ENCODE measurements around the gene RXRB. TPM values are rescaled to one million over a fixed set of nuclear protein-coding genes. Genes with fewer than 3 reads are reported as not detected.
A peak's percentile ranks its signal among the peaks of the same experiment; 100 is the strongest.

The RXRB gene
- total and polyA plus RNA-seq, 2 of the 13 experiments (the other 11 are each of a cell fraction or from before 2014, with no cell fraction given): 26.7 to 55.7 TPM

DNA sequence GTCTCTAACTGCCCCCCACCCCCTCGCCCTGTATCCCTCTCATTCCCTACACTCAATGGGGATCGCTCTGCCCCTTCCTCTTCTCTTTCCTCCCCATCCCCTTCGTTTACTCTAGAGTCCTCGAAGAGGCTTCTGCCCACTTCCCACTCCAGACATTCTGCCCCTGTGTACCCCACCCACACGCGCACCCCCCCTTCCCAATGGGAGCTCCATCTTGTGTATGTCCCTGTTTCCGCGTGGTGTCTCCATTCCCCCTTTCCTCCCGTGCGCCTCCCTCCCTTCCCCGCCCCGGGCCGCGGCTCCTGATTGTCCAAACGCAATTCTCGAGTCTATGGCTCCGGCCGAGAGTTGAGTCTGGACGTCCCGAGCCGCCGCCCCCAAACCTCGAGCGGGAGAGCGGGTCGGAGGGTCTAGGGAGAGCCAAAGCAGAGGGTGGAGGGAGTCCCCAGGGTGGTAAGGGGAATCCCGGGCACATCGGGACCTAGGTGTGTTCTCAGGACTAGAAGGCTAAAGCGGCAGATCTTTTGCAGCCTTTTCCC lies 7.2 kb upstream of the RXRB start (continued):
- TF ChIP-seq NAIF1 (CRISPR knock-in tag; IDR thresholded peaks at IDR 0.05; ENCODE audit: borderline replicate concordance): no peak
- no peak for TF ChIP-seq CBFB (CRISPR knock-in tag; IDR thresholded peaks at IDR 0.05)
- TF ChIP-seq ZNF124 (CRISPR knock-in tag; IDR thresholded peaks at IDR 0.05): 0 out of 2 replicates have a peak, but pooled peaks have one; percentile 21
- TF ChIP-seq, protein P1, sequence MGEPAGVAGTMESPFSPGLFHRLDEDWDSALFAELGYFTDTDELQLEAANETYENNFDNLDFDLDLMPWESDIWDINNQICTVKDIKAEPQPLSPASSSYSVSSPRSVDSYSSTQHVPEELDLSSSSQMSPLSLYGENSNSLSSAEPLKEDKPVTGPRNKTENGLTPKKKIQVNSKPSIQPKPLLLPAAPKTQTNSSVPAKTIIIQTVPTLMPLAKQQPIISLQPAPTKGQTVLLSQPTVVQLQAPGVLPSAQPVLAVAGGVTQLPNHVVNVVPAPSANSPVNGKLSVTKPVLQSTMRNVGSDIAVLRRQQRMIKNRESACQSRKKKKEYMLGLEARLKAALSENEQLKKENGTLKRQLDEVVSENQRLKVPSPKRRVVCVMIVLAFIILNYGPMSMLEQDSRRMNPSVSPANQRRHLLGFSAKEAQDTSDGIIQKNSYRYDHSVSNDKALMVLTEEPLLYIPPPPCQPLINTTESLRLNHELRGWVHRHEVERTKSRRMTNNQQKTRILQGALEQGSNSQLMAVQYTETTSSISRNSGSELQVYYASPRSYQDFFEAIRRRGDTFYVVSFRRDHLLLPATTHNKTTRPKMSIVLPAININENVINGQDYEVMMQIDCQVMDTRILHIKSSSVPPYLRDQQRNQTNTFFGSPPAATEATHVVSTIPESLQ (CRISPR knock-in tag; conservative IDR thresholded peaks at IDR 0.05): no peak
- TF ChIP-seq PRMT3 (CRISPR knock-in tag; IDR thresholded peaks at IDR 0.05; ENCODE audit: borderline replicate concordance, low read depth): 0 out of 2 replicates have a peak, but pooled peaks have one; percentile 8
- no peak for TF ChIP-seq ESRRA (CRISPR knock-in tag; IDR thresholded peaks at IDR 0.05; ENCODE audit: low read depth)
- TF ChIP-seq, protein P2, sequence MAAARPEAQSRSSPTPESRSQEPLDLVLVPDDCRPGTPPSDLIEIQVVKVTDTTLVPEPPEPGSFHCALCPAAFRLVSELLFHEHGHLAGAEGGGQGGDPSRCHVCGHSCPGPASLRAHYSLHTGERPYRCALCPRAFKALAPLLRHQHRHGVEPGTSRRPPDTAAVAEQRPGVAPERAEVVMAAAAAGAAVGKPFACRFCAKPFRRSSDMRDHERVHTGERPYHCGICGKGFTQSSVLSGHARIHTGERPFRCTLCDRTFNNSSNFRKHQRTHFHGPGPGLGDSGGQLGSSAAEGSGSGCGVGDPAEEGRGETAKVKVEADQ (CRISPR knock-in tag; IDR thresholded peaks at IDR 0.05; ENCODE audit: borderline replicate concordance): peak; percentile 10; the same call in 1 of the 2 replicates
- TF ChIP-seq SMAD1 (CRISPR knock-in tag; IDR thresholded peaks at IDR 0.05; ENCODE audit: borderline replicate concordance, low read depth): peak; percentile 54; the same call in 1 of the 2 replicates
- TF ChIP-seq, protein P3, sequence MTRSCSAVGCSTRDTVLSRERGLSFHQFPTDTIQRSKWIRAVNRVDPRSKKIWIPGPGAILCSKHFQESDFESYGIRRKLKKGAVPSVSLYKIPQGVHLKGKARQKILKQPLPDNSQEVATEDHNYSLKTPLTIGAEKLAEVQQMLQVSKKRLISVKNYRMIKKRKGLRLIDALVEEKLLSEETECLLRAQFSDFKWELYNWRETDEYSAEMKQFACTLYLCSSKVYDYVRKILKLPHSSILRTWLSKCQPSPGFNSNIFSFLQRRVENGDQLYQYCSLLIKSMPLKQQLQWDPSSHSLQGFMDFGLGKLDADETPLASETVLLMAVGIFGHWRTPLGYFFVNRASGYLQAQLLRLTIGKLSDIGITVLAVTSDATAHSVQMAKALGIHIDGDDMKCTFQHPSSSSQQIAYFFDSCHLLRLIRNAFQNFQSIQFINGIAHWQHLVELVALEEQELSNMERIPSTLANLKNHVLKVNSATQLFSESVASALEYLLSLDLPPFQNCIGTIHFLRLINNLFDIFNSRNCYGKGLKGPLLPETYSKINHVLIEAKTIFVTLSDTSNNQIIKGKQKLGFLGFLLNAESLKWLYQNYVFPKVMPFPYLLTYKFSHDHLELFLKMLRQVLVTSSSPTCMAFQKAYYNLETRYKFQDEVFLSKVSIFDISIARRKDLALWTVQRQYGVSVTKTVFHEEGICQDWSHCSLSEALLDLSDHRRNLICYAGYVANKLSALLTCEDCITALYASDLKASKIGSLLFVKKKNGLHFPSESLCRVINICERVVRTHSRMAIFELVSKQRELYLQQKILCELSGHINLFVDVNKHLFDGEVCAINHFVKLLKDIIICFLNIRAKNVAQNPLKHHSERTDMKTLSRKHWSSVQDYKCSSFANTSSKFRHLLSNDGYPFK (CRISPR knock-in tag; IDR thresholded peaks at IDR 0.05; ENCODE audit: borderline replicate concordance): peak; percentile 78; the same call in 1 of the 2 replicates
- no peak for TF ChIP-seq DNMT3B (CRISPR knock-in tag; conservative IDR thresholded peaks at IDR 0.05)
- TF ChIP-seq ZNF235 (CRISPR knock-in tag; IDR thresholded peaks at IDR 0.05; ENCODE audit: borderline replicate concordance): 0 out of 2 replicates have a peak, but pooled peaks have one; percentile 21
- TF ChIP-seq, protein P4, sequence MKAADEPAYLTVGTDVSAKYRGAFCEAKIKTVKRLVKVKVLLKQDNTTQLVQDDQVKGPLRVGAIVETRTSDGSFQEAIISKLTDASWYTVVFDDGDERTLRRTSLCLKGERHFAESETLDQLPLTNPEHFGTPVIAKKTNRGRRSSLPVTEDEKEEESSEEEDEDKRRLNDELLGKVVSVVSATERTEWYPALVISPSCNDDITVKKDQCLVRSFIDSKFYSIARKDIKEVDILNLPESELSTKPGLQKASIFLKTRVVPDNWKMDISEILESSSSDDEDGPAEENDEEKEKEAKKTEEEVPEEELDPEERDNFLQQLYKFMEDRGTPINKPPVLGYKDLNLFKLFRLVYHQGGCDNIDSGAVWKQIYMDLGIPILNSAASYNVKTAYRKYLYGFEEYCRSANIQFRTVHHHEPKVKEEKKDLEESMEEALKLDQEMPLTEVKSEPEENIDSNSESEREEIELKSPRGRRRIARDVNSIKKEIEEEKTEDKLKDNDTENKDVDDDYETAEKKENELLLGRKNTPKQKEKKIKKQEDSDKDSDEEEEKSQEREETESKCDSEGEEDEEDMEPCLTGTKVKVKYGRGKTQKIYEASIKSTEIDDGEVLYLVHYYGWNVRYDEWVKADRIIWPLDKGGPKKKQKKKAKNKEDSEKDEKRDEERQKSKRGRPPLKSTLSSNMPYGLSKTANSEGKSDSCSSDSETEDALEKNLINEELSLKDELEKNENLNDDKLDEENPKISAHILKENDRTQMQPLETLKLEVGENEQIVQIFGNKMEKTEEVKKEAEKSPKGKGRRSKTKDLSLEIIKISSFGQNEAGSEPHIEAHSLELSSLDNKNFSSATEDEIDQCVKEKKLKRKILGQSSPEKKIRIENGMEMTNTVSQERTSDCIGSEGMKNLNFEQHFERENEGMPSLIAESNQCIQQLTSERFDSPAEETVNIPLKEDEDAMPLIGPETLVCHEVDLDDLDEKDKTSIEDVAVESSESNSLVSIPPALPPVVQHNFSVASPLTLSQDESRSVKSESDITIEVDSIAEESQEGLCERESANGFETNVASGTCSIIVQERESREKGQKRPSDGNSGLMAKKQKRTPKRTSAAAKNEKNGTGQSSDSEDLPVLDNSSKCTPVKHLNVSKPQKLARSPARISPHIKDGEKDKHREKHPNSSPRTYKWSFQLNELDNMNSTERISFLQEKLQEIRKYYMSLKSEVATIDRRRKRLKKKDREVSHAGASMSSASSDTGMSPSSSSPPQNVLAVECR (CRISPR knock-in tag; IDR thresholded peaks at IDR 0.05; ENCODE audit: borderline replicate concordance): no peak; the same call in 1 of the 2 replicates
- TF ChIP-seq, protein P5, sequence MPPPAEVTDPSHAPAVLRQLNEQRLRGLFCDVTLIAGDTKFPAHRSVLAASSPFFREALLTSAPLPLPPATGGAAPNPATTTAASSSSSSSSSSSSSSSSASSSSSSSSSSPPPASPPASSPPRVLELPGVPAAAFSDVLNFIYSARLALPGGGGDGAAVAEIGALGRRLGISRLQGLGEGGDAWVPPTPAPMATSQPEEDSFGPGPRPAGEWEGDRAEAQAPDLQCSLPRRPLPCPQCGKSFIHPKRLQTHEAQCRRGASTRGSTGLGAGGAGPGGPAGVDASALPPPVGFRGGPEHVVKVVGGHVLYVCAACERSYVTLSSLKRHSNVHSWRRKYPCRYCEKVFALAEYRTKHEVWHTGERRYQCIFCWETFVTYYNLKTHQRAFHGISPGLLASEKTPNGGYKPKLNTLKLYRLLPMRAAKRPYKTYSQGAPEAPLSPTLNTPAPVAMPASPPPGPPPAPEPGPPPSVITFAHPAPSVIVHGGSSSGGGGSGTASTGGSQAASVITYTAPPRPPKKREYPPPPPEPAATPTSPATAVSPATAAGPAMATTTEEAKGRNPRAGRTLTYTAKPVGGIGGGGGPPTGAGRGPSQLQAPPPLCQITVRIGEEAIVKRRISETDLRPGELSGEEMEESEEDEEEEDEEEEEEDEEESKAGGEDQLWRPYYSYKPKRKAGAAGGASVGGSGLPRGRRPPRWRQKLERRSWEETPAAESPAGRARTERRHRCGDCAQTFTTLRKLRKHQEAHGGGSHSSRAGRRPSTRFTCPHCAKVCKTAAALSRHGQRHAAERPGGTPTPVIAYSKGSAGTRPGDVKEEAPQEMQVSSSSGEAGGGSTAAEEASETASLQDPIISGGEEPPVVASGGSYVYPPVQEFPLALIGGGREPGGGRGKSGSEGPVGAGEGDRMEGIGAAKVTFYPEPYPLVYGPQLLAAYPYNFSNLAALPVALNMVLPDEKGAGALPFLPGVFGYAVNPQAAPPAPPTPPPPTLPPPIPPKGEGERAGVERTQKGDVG (CRISPR knock-in tag; IDR thresholded peaks at IDR 0.05; ENCODE audit: borderline replicate concordance): peak; percentile 65; the same call in 1 of the 2 replicates
